Measurements from ENCODE around the gene SCAF4. TPM values are rescaled to one million over a fixed set of nuclear protein-coding genes. Genes with fewer than 3 reads are reported as not detected.

The SCAF4 gene
- total RNA-seq, 1 donor from 2014 or later = 33.4 TPM

GRCh38 chr21:31673321-31673912 is 58.5 kb downstream of the SCAF4 start:
- H3K36me3 ChIP-seq = peaks cover 43% of the 10 kb centered on the region
- H3K27ac ChIP-seq = no peak overlapping the region
- TF ChIP-seq, protein P1, sequence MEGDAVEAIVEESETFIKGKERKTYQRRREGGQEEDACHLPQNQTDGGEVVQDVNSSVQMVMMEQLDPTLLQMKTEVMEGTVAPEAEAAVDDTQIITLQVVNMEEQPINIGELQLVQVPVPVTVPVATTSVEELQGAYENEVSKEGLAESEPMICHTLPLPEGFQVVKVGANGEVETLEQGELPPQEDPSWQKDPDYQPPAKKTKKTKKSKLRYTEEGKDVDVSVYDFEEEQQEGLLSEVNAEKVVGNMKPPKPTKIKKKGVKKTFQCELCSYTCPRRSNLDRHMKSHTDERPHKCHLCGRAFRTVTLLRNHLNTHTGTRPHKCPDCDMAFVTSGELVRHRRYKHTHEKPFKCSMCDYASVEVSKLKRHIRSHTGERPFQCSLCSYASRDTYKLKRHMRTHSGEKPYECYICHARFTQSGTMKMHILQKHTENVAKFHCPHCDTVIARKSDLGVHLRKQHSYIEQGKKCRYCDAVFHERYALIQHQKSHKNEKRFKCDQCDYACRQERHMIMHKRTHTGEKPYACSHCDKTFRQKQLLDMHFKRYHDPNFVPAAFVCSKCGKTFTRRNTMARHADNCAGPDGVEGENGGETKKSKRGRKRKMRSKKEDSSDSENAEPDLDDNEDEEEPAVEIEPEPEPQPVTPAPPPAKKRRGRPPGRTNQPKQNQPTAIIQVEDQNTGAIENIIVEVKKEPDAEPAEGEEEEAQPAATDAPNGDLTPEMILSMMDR (IDR thresholded peaks at IDR 0.05) = no peak
- DNase-seq (no peak), ATAC-seq (no peak)
- intact Hi-C loops (cut with DNase I) = no loop called here
- no peaks in the 10 kb centered on the region for H3K27me3 ChIP-seq (ENCODE audit: low read depth)
- H3K4me1 ChIP-seq = no peaks in the 10 kb centered on the region
- H3K9me3 ChIP-seq = no peaks in the 10 kb centered on the region
- no peak overlapping the region for H3K4me3 ChIP-seq

DNA sequence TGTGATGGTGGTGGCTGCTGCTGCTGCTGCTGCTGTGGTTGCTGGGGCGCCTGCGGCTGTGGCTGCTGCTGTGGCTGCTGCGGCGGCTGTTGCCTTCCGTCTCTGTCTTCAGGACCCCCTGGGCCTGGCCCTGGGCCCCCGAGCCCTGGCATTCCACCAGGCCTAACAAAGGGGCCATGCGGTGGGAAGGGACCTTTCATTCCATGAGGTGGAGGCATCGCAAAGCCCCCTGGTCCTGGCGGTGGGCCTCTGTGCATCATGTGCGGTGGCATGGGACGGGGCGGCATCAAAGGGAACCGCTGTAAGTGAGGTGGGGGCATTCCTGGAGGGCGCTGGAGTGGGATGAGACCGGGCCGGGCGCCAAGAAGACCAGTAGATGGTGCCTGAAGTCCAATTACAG is 60.0 kb downstream of the SCAF4 start:
- Histone ChIP-seq H3K27ac (no peak overlapping the region), H3K4me1 (no peaks in the 10 kb centered on the region), H3K4me3 (no peak overlapping the region), H3K9me3 (no peaks in the 10 kb centered on the region), H3K27me3 (ENCODE audit: low read depth) (no peaks in the 10 kb centered on the region), H3K36me3 (peaks cover 51% of the 10 kb centered on the region)
- intact Hi-C loops (cut with DNase I) = no loop called here
- DNase-seq (no peak), ATAC-seq (no peak)
- TF ChIP-seq, protein P1 (IDR thresholded peaks at IDR 0.05) = no peak

DNA sequence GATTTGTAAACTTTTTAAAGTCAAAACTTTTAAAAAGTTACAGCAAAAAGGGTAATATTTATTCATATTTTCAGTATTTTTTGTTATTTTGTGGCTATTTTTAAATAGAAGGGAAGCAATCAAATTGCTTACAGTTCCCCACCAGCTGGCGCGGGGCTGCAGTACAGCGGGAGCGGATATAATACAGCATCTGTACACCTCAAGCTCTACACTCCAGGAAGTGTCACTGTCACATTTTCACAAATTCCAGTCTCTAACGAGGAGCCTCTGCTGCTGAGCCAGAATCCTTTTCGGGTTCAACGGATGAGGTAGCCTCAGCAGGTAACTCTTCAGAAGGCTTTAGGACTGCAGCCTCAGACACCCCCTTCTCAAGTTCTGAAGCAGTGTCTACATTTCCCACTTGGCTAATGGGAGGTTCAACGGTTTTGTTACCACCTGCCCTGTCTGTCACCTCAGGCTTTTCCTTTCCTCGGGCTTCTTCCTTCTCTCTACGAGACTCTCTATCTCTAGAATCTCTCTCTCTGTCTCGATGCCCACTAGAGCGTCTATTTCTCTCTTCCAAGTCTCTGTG is 60.7 kb downstream of the SCAF4 start:
- H3K27ac ChIP-seq = no peak overlapping the region
- H3K4me1 ChIP-seq = no peaks in the 10 kb centered on the region
- peaks cover 55% of the 10 kb centered on the region for H3K36me3 ChIP-seq
- TF ChIP-seq, protein P1 (IDR thresholded peaks at IDR 0.05) = no peak
- intact Hi-C loops (cut with DNase I) = no loop called here
- no peak overlapping the region for H3K4me3 ChIP-seq
- ATAC-seq (no peak), DNase-seq (no peak)
- H3K9me3 ChIP-seq = no peaks in the 10 kb centered on the region
- no peaks in the 10 kb centered on the region for H3K27me3 ChIP-seq (ENCODE audit: low read depth)

DNA sequence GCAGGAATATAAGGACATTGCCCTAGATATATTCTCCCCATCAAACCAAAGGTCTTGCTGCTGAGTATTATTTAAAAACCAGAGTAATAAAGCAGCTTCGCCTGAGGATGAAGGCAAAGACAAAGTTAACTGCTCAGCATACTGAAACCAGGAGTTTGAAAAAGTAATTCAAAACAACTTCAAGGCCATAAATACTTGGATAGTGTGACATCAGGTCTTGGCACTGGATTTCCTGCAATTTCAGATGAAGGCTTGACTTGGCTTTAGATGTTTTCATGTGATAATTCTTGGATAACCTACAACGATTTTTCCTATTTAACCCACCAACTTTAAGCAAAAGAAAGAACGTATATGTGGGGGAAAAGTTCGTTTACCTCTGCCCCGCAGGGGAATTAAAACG is 61.8 kb downstream of the SCAF4 start:
- Histone ChIP-seq H3K4me3 (no peak overlapping the region), H3K9me3 (no peaks in the 10 kb centered on the region), H3K27ac (no peak overlapping the region), H3K27me3 (ENCODE audit: low read depth) (no peaks in the 10 kb centered on the region), H3K36me3 (peaks cover 62% of the 10 kb centered on the region), H3K4me1 (no peaks in the 10 kb centered on the region)
- DNase-seq (no peak), ATAC-seq (no peak)
- TF ChIP-seq, protein P1 (IDR thresholded peaks at IDR 0.05) = no peak
- intact Hi-C loops (cut with DNase I) = no loop called here

- Histone ChIP-seq H3K27me3 (ENCODE audit: low read depth) (no peaks in the 10 kb centered on the region), H3K27ac (no peak overlapping the region), H3K4me3 (no peak overlapping the region), H3K36me3 (peaks cover 74% of the 10 kb centered on the region), H3K4me1 (no peaks in the 10 kb centered on the region), H3K9me3 (no peaks in the 10 kb centered on the region)
- intact Hi-C loops (cut with DNase I) = no loop called here
- TF ChIP-seq, protein P1 (IDR thresholded peaks at IDR 0.05) = no peak
- ATAC-seq (no peak), DNase-seq (no peak)
These were observed 63.0 kb downstream of the SCAF4 start for GRCh38 chr21:31668651-31669491.
